Endothelial cell of umbilical vein (primary cell): Measurements from ENCODE around the gene DDX51.

Source experiments
- EZH2 ChIP-seq: IDR thresholded peaks from 2 replicates; pipeline ENCODE4 v1.6.1; 2012; ENCODE audit warnings: borderline replicate concordance, low read depth, mild to moderate bottlenecking, moderate library complexity, low read length, inconsistent platforms; ENCODE audit not compliant: severe bottlenecking
- FOS ChIP-seq: IDR thresholded peaks from 2 replicates; pipeline ENCODE4 v1.6.1; 2011; ENCODE audit warnings: mild to moderate bottlenecking, low read length, moderate library complexity, borderline replicate concordance; ENCODE audit not compliant: insufficient read depth
- MAX ChIP-seq: IDR thresholded peaks from 2 replicates; pipeline ENCODE4 v1.6.1; 2011; ENCODE audit not compliant: insufficient read depth, insufficient read length
- MYC ChIP-seq: IDR thresholded peaks from one replicate; pipeline ENCODE4 v1.6.1; 2011; ENCODE audit warnings: mild to moderate bottlenecking, low read depth, low read length
- POLR2A ChIP-seq: IDR thresholded peaks from 2 replicates; pipeline ENCODE4 v1.6.1; 2012; ENCODE audit warnings: low read depth, mild to moderate bottlenecking, control low read depth, low read length
- POLR2AphosphoS5 ChIP-seq: IDR thresholded peaks from 2 replicates; pipeline ENCODE4 v1.6.1; 2012; ENCODE audit warnings: low read depth, mild to moderate bottlenecking, control low read depth, low read length, moderate library complexity; ENCODE audit not compliant: insufficient read depth
- TF ChIP-seq, protein P1 (sequence below), 2 donors: IDR thresholded peaks; 1 replicate in 1 of 2; 2 replicates in 1 of 2; pipeline ENCODE4 v1.5.1; 2011; ENCODE audit warnings: low read length in 2 of 2, mild to moderate bottlenecking in 2 of 2, moderate library complexity in 2 of 2, control low read depth in 1 of 2, inconsistent platforms in 1 of 2, low read depth in 1 of 2; ENCODE audit not compliant: insufficient read depth in 1 of 2; ENCODE audit errors: extremely low read depth in 1 of 2

GRCh38 chr12:132156573-132157325 is 12.6 kb upstream of the DDX51 start:
- TF ChIP-seq, protein P1, sequence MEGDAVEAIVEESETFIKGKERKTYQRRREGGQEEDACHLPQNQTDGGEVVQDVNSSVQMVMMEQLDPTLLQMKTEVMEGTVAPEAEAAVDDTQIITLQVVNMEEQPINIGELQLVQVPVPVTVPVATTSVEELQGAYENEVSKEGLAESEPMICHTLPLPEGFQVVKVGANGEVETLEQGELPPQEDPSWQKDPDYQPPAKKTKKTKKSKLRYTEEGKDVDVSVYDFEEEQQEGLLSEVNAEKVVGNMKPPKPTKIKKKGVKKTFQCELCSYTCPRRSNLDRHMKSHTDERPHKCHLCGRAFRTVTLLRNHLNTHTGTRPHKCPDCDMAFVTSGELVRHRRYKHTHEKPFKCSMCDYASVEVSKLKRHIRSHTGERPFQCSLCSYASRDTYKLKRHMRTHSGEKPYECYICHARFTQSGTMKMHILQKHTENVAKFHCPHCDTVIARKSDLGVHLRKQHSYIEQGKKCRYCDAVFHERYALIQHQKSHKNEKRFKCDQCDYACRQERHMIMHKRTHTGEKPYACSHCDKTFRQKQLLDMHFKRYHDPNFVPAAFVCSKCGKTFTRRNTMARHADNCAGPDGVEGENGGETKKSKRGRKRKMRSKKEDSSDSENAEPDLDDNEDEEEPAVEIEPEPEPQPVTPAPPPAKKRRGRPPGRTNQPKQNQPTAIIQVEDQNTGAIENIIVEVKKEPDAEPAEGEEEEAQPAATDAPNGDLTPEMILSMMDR (IDR thresholded peaks at IDR 0.05; ENCODE audit: extremely low read depth in 1 of 2, insufficient read depth in 1 of 2, low read depth in 1 of 2, low read length in 2 of 2) = no peak
- TF ChIP-seq EZH2 = no peak
- TF ChIP-seq POLR2AphosphoS5 = no peak
- no peak for TF ChIP-seq POLR2A
- no peak for TF ChIP-seq MAX
- no peak for TF ChIP-seq MYC
- TF ChIP-seq FOS = no peak
